ENCODE data around the gene NRG4. TPM values are rescaled to one million over a fixed set of nuclear protein-coding genes. Genes with fewer than 3 reads are reported as not detected.
A peak's percentile ranks its signal among the peaks of the same experiment; 100 is the strongest.
"Not testable (repeated sequence)": the region's sequence is repeated elsewhere in the genome, so short reads cannot be mapped to it uniquely, and the experiment has no call there.

The NRG4 gene
- total RNA-seq, 1 donor from 2014 or later: not detected

- no peak for DNase-seq
Measured at GRCh38 chr15:75925440-75925839, 86.8 kb downstream of the NRG4 start.

- no peak for DNase-seq
Measured at GRCh38 chr15:75924576-75924975, 87.6 kb downstream of the NRG4 start.

- DNase-seq: no peak
Measured at GRCh38 chr15:75923756-75924155, 88.5 kb downstream of the NRG4 start.

GRCh38 chr15:75921732-75922703 lies 90.2 kb downstream of the NRG4 start:
- peak; percentile 83 for DNase-seq

- DNase-seq: no peak
Measured at GRCh38 chr15:75920079-75920478, 92.1 kb downstream of the NRG4 start.

- DNase-seq: no peak
Measured at GRCh38 chr15:75918135-75918534, 94.1 kb downstream of the NRG4 start.

GRCh38 chr15:75916978-75917377 lies 95.2 kb downstream of the NRG4 start:
- no peak for DNase-seq

GRCh38 chr15:75910355-75910754 lies 101.9 kb downstream of the NRG4 start:
- DNase-seq: not testable (repeated sequence)

GRCh38 chr15:75905231-75905630 lies 107.0 kb downstream of the NRG4 start:
- no peak for DNase-seq

- peak; percentile 94 for DNase-seq
Measured at GRCh38 chr15:75903331-75904239, 108.6 kb downstream of the NRG4 start, which contains the start of gene FBXO22. Gene FBXO22 (plus strand): TSS chr15:75903878. CDS start chr15:75903964, 86 bp downstream.

- peak; percentile 32 for DNase-seq
Measured at GRCh38 chr15:75902129-75902557, 110.1 kb downstream of the NRG4 start.

- no peak for DNase-seq
Measured at GRCh38 chr15:75900577-75900976, 111.6 kb downstream of the NRG4 start.

- no peak for DNase-seq
Measured at GRCh38 chr15:75895731-75896130, 116.5 kb downstream of the NRG4 start.

- peak; percentile 84 for DNase-seq
Measured at GRCh38 chr15:75891895-75892294, 120.3 kb downstream of the NRG4 start.

Other genes starting within 250 kb of the NRG4 start
- gene UBE2Q2, start 169.0 kb downstream of the NRG4 start, total RNA-seq: 68.8 and 69.1 TPM in 2 replicates
- 50.7 and 70.8 TPM in 2 replicates for gene FBXO22, start 108.5 kb downstream of the NRG4 start, total RNA-seq
- not detected in 2 replicates for gene TMEM266, start 47.6 kb upstream of the NRG4 start, total RNA-seq